Measurements from ENCODE around the gene DPP3. TPM values are rescaled to one million over a fixed set of nuclear protein-coding genes. Genes with fewer than 3 reads are reported as not detected.
"Not testable (repeated sequence)": the region's sequence is repeated elsewhere in the genome, so short reads cannot be mapped to it uniquely, and the experiment has no call there.

Gene DPP3
- total RNA-seq, result 62.2 and 63.3 TPM in 2 replicates

GRCh38 chr11:66480117-66480938 is at the start of gene DPP3:
DPP3 (plus strand) TSS chr11:66480434; CDS start chr11:66482201, 1,767 bp downstream.
- POLR2A ChIA-PET, result interaction anchor here (0.5 to 2.4 kb wide), 29 partner anchors 11 to 1345 kb away, joined by 3 to 63 read pairs (median 5); partner anchors contain the start of genes ACTN3, BBS1, MRPL11 and NPAS4
- CTCF ChIA-PET, result interaction anchor here (0.9 to 3.8 kb wide), 10 partner anchors 14 to 198 kb away, joined by 3 to 27 read pairs (median 7); partner anchors contain the start of genes BBS1, MRPL11, PELI3 and RBM4

DNA sequence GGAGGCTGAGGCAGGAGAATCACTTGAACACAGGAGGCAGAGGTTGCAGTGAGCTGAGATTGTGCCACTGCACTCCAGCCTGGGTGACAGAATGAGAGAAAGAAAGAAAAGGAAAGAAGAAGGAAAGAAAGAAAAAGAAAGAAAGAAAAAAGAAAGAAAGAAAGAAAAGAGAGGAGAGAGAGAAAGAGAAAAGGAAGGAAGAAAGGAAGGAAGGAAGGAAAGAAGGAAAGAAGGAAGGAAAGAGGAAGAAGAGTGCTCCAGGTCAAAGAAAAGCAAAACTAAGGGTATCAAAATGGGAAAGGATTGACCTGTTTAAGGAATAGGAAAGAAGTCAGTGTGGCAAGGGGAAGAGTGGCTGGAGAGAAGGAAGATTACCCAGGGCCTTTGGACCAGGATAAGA is 48.9 kb upstream of the DPP3 start:
- H3K27ac Mint-ChIP-seq; intact Hi-C loops (cut with micrococcal nuclease); DNase-seq; H3K4me1 Mint-ChIP-seq; ATAC-seq (ENCODE audit: low read depth); POLR2A ChIA-PET; H3K9me3 Mint-ChIP-seq; H3K4me3 Mint-ChIP-seq; H3K27me3 Mint-ChIP-seq: not testable (repeated sequence)
- peaks cover 38% of the 10 kb centered on the region for H3K36me3 Mint-ChIP-seq (ENCODE audit: low read depth)
- CTCF ChIA-PET, result interaction anchor here (0.8 to 1.6 kb wide), 2 partner anchors 8 to 12 kb away, joined by 4 to 9 read pairs; partner anchors contain the start of gene MRPL11

More at GRCh38 chr11:66480117-66480938, at the start of gene DPP3:
- Mint-ChIP-seq H3K27me3 (no peaks in the 10 kb centered on the region), H3K27ac (peak within 1 kb of the TSS; percentile 87), H3K4me1 (peaks cover 22% of the 10 kb centered on the region), H3K4me3 (peak within 1 kb of the TSS; percentile 90), H3K36me3 (ENCODE audit: low read depth) (peaks cover 19% of the 10 kb centered on the region), H3K9me3 (no peaks in the 10 kb centered on the region)
- TF ChIP-seq CTCF (IDR thresholded peaks at IDR 0.05), result no peak
- intact Hi-C loops (cut with micrococcal nuclease), result loop anchor here (1.0 kb wide), 6 partner anchors 14 to 198 kb away; partner anchors contain the start of genes ACTN3, BBS1, PELI3 and ZDHHC24
- ATAC-seq (ENCODE audit: low read depth) (peak; percentile 98), DNase-seq (peak; percentile 91)

DNA sequence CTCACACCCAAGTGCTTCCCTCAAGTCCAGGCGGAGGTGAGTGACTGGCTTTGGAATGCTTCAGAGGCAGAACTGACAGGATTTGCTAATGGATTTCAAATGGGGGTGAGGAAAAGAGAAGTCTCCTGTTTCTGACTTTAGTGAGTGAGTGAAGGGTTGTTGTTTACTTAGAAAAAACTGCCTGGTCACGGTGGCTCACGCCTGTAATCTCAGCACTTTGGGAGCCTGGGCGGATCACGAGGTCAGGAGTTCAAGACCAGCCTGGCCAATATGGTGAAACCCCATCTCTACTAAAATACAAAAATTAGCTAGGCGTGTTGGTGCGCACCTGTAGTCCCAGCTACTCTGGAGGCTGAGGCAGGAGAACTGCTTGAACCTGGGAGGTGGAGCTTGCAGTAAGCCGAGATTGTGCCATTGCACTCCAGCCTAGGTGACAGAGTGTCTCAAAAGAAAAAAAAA is 48.3 kb upstream of the DPP3 start:
- intact Hi-C loops (cut with micrococcal nuclease); H3K27ac Mint-ChIP-seq; H3K27me3 Mint-ChIP-seq; H3K4me3 Mint-ChIP-seq; ATAC-seq (ENCODE audit: low read depth); H3K4me1 Mint-ChIP-seq; H3K9me3 Mint-ChIP-seq; DNase-seq: not testable (repeated sequence)
- ChIA-PET CTCF (interaction anchor here (1.6 kb wide), 1 partner anchor 46 kb away, joined by 3 read pairs; no protein-coding TSS in a partner anchor), POLR2A (interaction anchor here (1.7 kb wide), 1 partner anchor 26 kb away, joined by 4 read pairs; no protein-coding TSS in a partner anchor)
- peaks cover 44% of the 10 kb centered on the region for H3K36me3 Mint-ChIP-seq (ENCODE audit: low read depth)

- Mint-ChIP-seq H3K4me1 (no peaks in the 10 kb centered on the region), H3K9me3 (no peaks in the 10 kb centered on the region), H3K4me3 (no peak overlapping the region), H3K36me3 (ENCODE audit: low read depth) (peaks cover 48% of the 10 kb centered on the region), H3K27me3 (no peaks in the 10 kb centered on the region), H3K27ac (no peak overlapping the region)
- no peak for TF ChIP-seq CTCF (IDR thresholded peaks at IDR 0.05)
- intact Hi-C loops (cut with micrococcal nuclease), result no loop called here
- ChIA-PET POLR2A (interaction anchor here (1.7 kb wide), 1 partner anchor 25 kb away, joined by 4 read pairs; no protein-coding TSS in a partner anchor), CTCF (interaction anchor here (1.6 kb wide), 1 partner anchor 47 kb away, joined by 3 read pairs; no protein-coding TSS in a partner anchor)
- DNase-seq, result no peak
- ATAC-seq (ENCODE audit: low read depth), result no peak
Measured at GRCh38 chr11:66432597-66432996, 47.6 kb upstream of the DPP3 start.

GRCh38 chr11:66437979-66438503 is 42.2 kb upstream of the DPP3 start:
- CTCF ChIA-PET, result interaction anchor here (1.2 to 2.4 kb wide), 10 partner anchors 8 to 240 kb away, joined by 4 to 19 read pairs (median 8); partner anchors contain the start of genes NPAS4, PELI3, RBM4 and RBM4B
- Mint-ChIP-seq H3K4me3 (peak overlapping the region; percentile 87), H3K9me3 (peaks cover 2% of the 10 kb centered on the region), H3K4me1 (peaks cover 8% of the 10 kb centered on the region), H3K27me3 (peaks cover 4% of the 10 kb centered on the region), H3K27ac (peak overlapping the region; percentile 97), H3K36me3 (ENCODE audit: low read depth) (peaks cover 38% of the 10 kb centered on the region)
- no peak for ATAC-seq (ENCODE audit: low read depth)
- POLR2A ChIA-PET, result interaction anchor here (0.9 to 1.8 kb wide), 18 partner anchors 16 to 963 kb away, joined by 3 to 40 read pairs (median 4); partner anchors contain the start of genes ACTN3, BRMS1, CCDC85B and DPP3
- TF ChIP-seq CTCF (IDR thresholded peaks at IDR 0.05), result no peak
- no peak for DNase-seq
- intact Hi-C loops (cut with micrococcal nuclease), result loop anchor here (5.0 kb wide), 1 partner anchor 179 kb away; the partner anchor contains the start of gene RBM14

Data from activated B cell treated with CpG ODN at 0.5 μM for 24 hours (primary cell).